ENCODE data around the gene SH3PXD2A. TPM values are rescaled to one million over a fixed set of nuclear protein-coding genes. Genes with fewer than 3 reads are reported as not detected.

Gene SH3PXD2A
- total RNA-seq, 4 donors from 2014 or later, result 26.5 to 56.9 (median 33.3) TPM

- Histone ChIP-seq H3K36me3 (no peaks in the 10 kb centered on the region), H3K9me3 (no peaks in the 10 kb centered on the region), H3K27me3 (no peaks in the 10 kb centered on the region), H3K4me3 (no peak overlapping the region), H3K27ac (peak overlapping the region; percentile 75 to 86 (median 79)), H3K4me1 (peaks cover 18 to 39% (median 23%) of the 10 kb centered on the region in 4 donors)
- intact Hi-C loops (cut with DNase I; ENCODE audit: low total_unique reads) (no loop called here), in situ Hi-C loops (cut with MboI; ENCODE audit: low pct_ligation_motif_present in 1 of 4, low pct_unique_long_range_greater_than_20kb in 1 of 4, low sequenced_read_pairs in 3 of 4) (no loop called here)
- TF ChIP-seq EP300 (IDR thresholded peaks at IDR 0.05; ENCODE audit: low read depth) (no peak), POLR2AphosphoS5 (IDR thresholded peaks at IDR 0.05) (peak in 1 of 3 donors; percentile 24)
- 79% methylated on average over 18 of the region's 18 CpGs; no CpG with 5 or more reads in 1 of the 2 donors for WGBS, 2 donors (ENCODE audit: low coverage in 1 of 2)
- DNase-seq, result peak; percentile 45
Observed at GRCh38 chr10:103757531-103758293, 97.7 kb downstream of the SH3PXD2A start.

DNA sequence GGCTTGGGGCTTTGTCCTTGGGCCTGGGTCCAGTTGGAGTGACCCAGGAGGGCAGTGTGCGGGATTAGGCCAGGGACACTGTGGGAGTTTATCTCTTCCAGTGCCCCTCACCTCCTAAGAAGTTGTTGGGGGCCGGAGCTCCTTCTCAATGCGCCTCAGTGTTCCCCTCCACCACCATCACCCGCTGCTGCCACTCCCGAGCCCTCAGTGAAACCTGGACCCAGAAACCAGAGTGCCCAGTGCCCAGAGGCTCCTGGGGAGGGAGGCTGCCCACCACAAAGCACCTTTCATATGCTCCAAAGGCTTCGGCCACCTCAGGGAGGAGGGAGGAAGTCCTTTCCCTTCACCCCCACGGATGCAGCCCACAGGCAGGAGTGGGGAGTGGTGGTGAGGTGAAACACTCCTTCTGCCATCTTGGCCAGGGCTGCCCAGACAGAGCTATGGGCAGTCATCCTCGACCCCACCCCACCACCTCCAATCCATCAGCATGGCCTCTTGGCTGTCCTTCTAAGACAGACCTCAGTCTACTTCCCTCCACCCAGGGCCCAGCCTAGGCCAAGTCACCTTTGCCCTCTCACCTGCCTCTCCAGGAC, 99.0 kb downstream of the SH3PXD2A start:
- Histone ChIP-seq H3K4me3 (no peak overlapping the region), H3K27ac (no peak overlapping the region), H3K9me3 (no peaks in the 10 kb centered on the region), H3K36me3 (no peaks in the 10 kb centered on the region), H3K4me1 (peaks cover 18 to 37% (median 23%) of the 10 kb centered on the region in 4 donors), H3K27me3 (no peaks in the 10 kb centered on the region)
- no peak for DNase-seq
- TF ChIP-seq POLR2AphosphoS5 (IDR thresholded peaks at IDR 0.05) (no peak), EP300 (IDR thresholded peaks at IDR 0.05; ENCODE audit: low read depth) (no peak), POLR2A (IDR thresholded peaks at IDR 0.05) (no peak)
- TF ChIP-seq, protein P1, sequence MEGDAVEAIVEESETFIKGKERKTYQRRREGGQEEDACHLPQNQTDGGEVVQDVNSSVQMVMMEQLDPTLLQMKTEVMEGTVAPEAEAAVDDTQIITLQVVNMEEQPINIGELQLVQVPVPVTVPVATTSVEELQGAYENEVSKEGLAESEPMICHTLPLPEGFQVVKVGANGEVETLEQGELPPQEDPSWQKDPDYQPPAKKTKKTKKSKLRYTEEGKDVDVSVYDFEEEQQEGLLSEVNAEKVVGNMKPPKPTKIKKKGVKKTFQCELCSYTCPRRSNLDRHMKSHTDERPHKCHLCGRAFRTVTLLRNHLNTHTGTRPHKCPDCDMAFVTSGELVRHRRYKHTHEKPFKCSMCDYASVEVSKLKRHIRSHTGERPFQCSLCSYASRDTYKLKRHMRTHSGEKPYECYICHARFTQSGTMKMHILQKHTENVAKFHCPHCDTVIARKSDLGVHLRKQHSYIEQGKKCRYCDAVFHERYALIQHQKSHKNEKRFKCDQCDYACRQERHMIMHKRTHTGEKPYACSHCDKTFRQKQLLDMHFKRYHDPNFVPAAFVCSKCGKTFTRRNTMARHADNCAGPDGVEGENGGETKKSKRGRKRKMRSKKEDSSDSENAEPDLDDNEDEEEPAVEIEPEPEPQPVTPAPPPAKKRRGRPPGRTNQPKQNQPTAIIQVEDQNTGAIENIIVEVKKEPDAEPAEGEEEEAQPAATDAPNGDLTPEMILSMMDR (IDR thresholded peaks at IDR 0.05), result no peak
- intact Hi-C loops (cut with DNase I; ENCODE audit: low total_unique reads), result no loop called here
- in situ Hi-C loops (cut with MboI; ENCODE audit: low pct_ligation_motif_present in 1 of 4, low pct_unique_long_range_greater_than_20kb in 1 of 4, low sequenced_read_pairs in 3 of 4), result no loop called here
- WGBS, 2 donors (ENCODE audit: low coverage in 1 of 2), result 87% methylated on average over 8 of the region's 8 CpGs; no CpG with 5 or more reads in 1 of the 2 donors

DNA sequence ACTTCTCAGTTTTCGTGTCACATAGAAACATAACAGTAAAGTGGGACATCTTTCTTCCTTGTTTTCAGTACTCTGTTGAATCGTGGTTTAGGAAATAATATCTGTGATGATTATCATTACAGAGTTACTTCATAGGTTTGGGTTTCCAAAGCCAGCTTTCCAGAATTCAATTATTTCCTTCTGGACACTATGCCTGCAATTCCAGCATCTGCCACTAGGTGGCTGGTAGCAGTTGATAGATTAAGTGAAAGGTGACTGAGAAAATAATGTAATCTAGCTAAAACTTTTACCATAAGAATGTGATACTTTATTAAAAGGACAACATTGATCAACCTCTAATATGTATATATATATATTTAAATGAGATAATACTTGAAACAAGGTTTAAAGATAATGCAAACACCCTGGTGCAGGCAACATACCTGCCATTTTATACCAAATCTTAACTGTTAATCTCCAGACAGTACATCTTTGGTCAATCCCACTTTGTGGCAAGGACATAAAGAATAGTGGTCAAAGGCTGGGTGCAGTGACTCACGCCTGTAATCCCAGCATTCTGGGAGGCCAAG, 102.6 kb downstream of the SH3PXD2A start:
- WGBS, 2 donors (ENCODE audit: low coverage in 1 of 2), result 73 to 83% methylated on average over 2 to 3 of the region's 3 CpGs
- H3K27ac ChIP-seq, result no peak overlapping the region
- no peak overlapping the region for H3K4me3 ChIP-seq
- no peak for DNase-seq
- H3K36me3 ChIP-seq, result no peaks in the 10 kb centered on the region
- no peak for TF ChIP-seq POLR2A (IDR thresholded peaks at IDR 0.05)
- TF ChIP-seq, protein P1 (IDR thresholded peaks at IDR 0.05), result peak; percentile 67 to 90 (median 85)
- in situ Hi-C loops (cut with MboI; ENCODE audit: low pct_ligation_motif_present in 1 of 4, low pct_unique_long_range_greater_than_20kb in 1 of 4, low sequenced_read_pairs in 3 of 4), result no loop called here
- intact Hi-C loops (cut with DNase I; ENCODE audit: low total_unique reads), result no loop called here
- no peaks in the 10 kb centered on the region for H3K27me3 ChIP-seq
- H3K9me3 ChIP-seq, result no peaks in the 10 kb centered on the region
- H3K4me1 ChIP-seq, result peaks cover 1 to 17% (median 9%) of the 10 kb centered on the region in 4 donors

- H3K4me1 ChIP-seq, result peaks cover 6 to 13% (median 10%) of the 10 kb centered on the region in 4 donors
- no peaks in the 10 kb centered on the region for H3K36me3 ChIP-seq
- in situ Hi-C loops (cut with MboI; ENCODE audit: low pct_ligation_motif_present in 1 of 4, low pct_unique_long_range_greater_than_20kb in 1 of 4, low sequenced_read_pairs in 3 of 4), result no loop called here
- intact Hi-C loops (cut with DNase I; ENCODE audit: low total_unique reads), result no loop called here
- H3K27ac ChIP-seq, result peak overlapping the region in 1 of 4 donors; percentile 9
- 86 to 92% methylated on average over 4 to 7 of the region's 7 CpGs for WGBS, 2 donors (ENCODE audit: low coverage in 1 of 2)
- H3K4me3 ChIP-seq, result no peak overlapping the region
- H3K9me3 ChIP-seq, result no peaks in the 10 kb centered on the region
- no peak for DNase-seq
- TF ChIP-seq EP300 (IDR thresholded peaks at IDR 0.05; ENCODE audit: low read depth) (no peak), POLR2AphosphoS5 (IDR thresholded peaks at IDR 0.05) (no peak), POLR2A (IDR thresholded peaks at IDR 0.05) (no peak)
- TF ChIP-seq, protein P1 (IDR thresholded peaks at IDR 0.05), result no peak
- H3K27me3 ChIP-seq, result no peaks in the 10 kb centered on the region
Observed at GRCh38 chr10:103751667-103752290, 103.6 kb downstream of the SH3PXD2A start.
